UCSD-AML1 (cell line): ENCODE measurements around the gene PPP1R10.

Source experiments
- DNase-seq: peaks from one replicate; lab custom pipeline; 2025; ENCODE audit not compliant: unreplicated experiment; lab: John Stamatoyannopoulos, UW

PPP1R10 gene

GRCh38 chr6:30557683-30557981, 59.4 kb downstream of the PPP1R10 start:
- no peak for DNase-seq

- peak; percentile 91 for DNase-seq
These were observed 59.9 kb downstream of the PPP1R10 start, which contains the start of gene PRR3 for GRCh38 chr6:30556906-30557682. Gene PRR3, plus strand, starts transcription at chr6:30557295. Its CDS starts 50 bp downstream, at chr6:30557345.

GRCh38 chr6:30556066-30556905, 60.8 kb downstream of the PPP1R10 start, which contains the start of gene GNL1:
Gene GNL1, minus strand, starts transcription at chr6:30556489. Its CDS starts 286 bp downstream, at chr6:30556203.
- DNase-seq = peak; percentile 89

GRCh38 chr6:30555816-30556065, 61.3 kb downstream of the PPP1R10 start:
- DNase-seq = no peak

- no peak for DNase-seq
These were observed 61.9 kb downstream of the PPP1R10 start for GRCh38 chr6:30554962-30555815.

GRCh38 chr6:30554404-30554803, 62.6 kb downstream of the PPP1R10 start:
- no peak for DNase-seq
